GM18517 (cell line): ENCODE data around the gene TBC1D32.
"Not testable (repeated sequence)": the region's sequence is repeated elsewhere in the genome, so short reads cannot be mapped to it uniquely, and the experiment has no call there.

Experiments
- ATAC-seq: cut with Tn5 transposase; IDR thresholded peaks from one replicate; pipeline ENCODE4 v1.9.1; 2021; ENCODE audit warnings: mild to moderate bottlenecking, moderate library complexity; ENCODE audit not compliant: unreplicated experiment

Gene TBC1D32

GRCh38 chr6:121321282-121321681 is 13.0 kb downstream of the TBC1D32 start:
- no peak for ATAC-seq

DNA sequence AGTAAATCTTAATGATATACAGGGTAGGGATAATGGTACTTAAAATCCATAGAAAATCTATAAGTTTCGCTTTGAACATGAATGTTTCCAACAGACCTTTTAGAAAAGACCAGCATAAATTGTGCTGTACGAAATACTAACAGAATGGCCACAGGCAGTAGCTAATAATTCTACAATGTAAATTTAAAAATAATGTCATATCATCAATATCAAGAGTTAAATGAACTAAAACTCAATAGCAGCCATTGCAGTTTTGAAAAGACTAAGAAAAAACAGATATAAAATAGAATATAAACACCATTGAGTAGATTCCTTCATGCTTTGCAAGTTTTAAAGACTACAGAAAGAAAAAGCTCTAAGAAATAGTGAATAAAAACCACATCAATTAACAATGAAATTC is 14.7 kb downstream of the TBC1D32 start:
- ATAC-seq: no peak

DNA sequence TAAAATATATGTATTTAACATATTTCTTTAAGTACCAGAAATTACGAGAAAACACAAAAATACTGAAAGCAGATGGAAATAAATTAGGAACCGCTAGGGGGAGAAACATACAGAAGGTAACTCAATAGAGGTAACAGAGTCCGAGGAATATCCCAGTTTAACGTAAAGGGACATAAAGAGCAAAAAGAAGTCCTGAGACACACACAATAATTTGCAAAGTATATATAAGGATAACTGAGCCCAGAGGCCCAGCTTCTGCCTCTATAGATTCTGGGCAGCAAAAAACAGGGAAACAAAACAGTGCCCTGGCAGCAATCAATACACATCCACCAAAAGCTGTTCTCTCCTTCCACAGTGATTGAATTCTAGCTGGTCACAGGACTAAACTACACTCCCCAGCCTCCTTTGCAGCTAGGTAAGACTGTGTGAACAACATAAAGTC is 15.1 kb downstream of the TBC1D32 start:
- ATAC-seq: peak; percentile 64

- no peak for ATAC-seq
Observed at GRCh38 chr6:121314381-121315112, 19.7 kb downstream of the TBC1D32 start.

GRCh38 chr6:121311814-121312213 is 22.5 kb downstream of the TBC1D32 start:
- not testable (repeated sequence) for ATAC-seq

- ATAC-seq: no peak
Observed at GRCh38 chr6:121310495-121310894, 23.8 kb downstream of the TBC1D32 start.

DNA sequence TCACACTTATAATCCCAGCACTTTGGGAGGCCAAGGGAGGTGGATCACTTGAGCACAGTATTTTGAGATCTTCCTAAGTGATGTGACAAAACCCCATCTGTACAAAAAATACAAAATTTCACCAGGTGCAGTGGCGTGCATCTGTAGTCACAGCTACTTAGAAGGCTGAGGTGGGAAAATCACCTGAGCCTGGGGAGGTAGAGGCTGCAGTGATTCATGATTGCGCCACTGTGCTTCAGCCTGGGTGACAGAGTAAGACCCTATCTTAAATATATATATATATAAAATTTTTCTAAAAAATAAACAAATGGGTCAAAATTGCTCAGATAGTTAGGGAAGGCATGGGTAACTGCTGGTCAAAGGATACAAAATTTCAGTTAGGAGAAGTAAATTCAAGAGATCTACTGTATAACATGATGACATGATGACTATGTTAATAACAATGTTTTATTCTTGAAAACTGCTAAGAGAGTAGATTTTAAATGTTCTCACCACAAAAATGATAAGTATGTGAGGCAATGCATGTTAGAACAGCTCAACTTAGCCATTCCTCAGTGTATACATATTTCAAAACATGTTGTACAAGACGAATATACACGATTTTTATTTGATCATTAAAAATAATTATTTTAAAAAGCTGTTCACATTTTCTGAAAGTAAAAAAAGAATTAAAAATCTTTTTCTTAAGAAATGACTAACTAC is 24.4 kb downstream of the TBC1D32 start:
- no peak for ATAC-seq

DNA sequence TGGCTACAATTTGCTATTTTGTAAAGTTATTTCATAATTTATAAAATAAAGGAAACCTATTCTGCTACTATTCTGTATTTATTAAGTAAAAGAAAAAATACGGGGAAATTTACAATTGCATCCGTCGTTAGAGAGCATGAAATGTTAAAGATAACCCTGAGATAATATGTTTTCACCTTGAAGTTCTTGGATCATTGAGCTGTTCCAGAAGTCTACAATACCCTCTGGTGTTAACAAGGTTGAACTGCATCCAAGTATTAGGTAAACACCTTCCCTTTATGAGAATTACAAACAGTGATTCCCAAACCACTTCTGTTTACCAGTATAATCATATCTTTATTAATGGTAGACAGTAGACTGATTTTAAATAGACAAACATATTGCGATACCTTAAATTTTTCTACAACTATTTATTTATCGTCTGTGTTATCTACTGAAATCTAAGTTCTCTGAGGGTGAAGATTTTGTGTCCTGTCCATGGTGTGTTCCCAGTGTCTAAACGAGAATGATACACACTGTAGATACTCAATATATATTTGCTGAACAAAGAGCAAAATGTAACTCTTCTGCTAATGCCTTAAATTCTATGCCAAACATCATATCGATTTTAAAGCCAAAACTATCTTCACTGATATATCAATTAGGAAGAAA is 28.2 kb downstream of the TBC1D32 start:
- ATAC-seq: peak; percentile 79

GRCh38 chr6:121302882-121303281 is 31.4 kb downstream of the TBC1D32 start:
- ATAC-seq: peak; percentile 63

- ATAC-seq: not testable (repeated sequence)
Observed at GRCh38 chr6:121301156-121301555, 33.1 kb downstream of the TBC1D32 start.

GRCh38 chr6:121297694-121298093 is 36.6 kb downstream of the TBC1D32 start:
- no peak for ATAC-seq

DNA sequence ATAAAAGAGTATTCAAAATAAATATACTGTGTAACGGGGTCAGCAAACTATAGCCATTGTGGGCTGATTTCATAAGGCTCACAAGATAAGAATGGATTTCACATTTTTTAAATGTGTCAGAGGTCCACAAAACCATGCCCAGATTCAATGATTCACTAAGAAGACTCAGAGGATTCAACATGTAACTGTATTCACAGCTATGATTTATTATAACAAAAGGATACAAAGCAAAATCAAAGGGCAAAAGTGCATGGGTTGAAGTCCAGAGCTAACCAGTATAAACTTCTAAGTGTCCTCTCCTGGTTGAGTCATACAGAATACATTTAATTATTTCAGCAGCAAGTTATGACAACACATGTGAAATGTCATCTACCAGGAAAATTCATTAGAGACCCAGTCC is 49.2 kb downstream of the TBC1D32 start:
- ATAC-seq: no peak

DNA sequence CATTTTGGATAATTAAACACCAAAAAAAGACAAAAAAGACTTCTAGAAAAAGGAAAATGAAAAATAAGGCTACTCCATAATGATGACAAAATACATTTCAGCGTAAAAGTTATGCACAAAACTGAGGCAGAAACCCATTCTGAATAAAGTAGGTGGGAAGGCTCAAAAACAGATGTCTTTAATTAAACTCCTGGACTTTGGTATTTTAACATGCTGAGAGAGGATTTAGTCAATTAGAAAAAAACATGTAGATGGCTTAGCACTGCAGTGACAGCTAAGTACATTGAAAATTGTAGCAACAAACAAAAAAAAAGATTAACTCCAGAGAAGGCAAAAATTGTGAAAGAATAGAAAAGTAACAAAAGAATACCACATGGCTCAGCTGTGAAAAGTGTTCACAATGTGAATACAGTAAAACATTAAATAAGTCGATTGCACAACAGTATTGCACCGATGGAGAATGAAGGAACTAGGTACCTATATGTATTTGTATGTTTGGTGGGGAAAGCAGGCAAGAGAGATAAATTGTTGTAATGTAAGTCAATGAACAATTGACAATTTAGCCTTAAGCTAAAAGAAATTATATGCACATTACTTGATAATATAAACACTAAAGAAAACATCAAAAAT is 59.5 kb downstream of the TBC1D32 start:
- no peak for ATAC-seq

- no peak for ATAC-seq
Observed at GRCh38 chr6:121263742-121264141, 70.5 kb downstream of the TBC1D32 start.

GRCh38 chr6:121260651-121261102 is 73.6 kb downstream of the TBC1D32 start:
- ATAC-seq: no peak

DNA sequence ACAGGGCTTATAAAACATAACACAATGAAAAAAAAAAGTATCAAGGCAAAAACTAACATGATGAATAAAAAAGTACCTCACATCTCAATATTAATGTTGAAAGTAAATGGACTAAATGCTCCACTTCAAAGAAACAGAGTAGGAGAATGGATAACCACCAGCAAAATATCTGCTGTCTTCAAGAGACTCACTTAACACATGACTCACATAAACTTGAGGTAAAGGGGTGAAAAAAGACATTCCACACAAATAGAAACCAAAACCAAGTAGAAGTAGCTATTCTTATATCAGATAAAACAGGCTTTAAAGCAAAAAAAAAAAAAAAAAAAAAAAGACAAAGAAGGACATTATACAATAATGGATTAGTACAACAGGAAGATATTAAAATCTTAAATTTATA is 86.9 kb downstream of the TBC1D32 start:
- ATAC-seq: no peak

- no peak for ATAC-seq
Observed at GRCh38 chr6:121242386-121242785, 91.9 kb downstream of the TBC1D32 start.

DNA sequence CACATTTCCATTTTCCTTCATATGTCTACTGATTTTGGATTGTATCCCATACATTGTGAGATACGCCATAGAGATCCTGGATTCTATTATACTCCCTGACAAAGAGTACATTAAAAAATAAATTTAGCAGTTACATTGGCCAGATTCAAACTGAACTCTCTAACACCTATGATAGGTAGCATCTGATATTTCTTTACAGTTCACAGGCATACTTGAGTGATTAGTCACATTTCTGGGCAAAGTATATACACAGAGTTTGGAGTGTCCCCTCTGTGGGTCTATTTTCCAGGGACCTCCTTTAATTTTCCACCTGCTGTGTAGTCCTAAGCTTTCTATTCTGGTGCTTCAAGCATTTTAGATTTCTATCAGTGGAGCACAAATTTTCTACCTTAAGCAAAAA is 96.4 kb downstream of the TBC1D32 start:
- no peak for ATAC-seq

DNA sequence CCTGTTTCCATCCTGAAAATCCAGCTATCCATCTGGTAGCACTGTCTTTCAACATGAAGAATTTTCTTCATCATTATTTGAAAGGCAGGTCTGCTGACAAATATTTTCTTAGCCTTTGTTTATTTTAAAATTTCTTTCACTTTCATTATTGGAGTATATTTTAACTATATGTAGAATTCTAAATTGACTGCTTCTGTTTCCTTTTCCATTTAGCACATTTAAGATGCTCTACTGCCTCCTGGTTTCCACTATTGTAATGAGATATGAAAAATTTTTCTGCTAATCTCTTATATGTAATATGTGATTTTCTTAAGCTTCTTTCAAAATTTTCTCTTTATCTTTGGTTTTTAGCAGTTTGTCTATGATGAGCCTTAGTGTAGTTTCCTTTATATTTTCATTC is 97.3 kb downstream of the TBC1D32 start:
- ATAC-seq: no peak

DNA sequence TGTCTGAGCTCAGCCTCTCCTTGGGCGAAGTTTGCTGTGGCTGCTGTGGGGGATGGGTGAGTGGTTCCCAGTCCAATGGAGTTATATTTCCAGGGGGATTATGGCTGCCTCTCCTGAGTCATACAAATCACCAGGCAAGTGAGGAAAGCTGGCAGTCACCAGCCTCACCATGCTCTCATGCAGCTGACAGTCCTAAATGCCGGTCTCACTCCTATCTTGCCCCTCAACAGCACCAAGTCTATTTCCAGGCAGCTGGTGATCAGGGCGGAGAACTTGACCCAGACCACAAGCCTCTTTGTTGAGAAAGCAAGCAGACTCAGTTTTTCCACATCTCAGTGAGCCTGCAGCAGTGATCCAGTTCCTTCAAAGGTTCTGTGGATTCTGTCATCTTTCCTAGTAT is 98.9 kb downstream of the TBC1D32 start:
- ATAC-seq: no peak

DNA sequence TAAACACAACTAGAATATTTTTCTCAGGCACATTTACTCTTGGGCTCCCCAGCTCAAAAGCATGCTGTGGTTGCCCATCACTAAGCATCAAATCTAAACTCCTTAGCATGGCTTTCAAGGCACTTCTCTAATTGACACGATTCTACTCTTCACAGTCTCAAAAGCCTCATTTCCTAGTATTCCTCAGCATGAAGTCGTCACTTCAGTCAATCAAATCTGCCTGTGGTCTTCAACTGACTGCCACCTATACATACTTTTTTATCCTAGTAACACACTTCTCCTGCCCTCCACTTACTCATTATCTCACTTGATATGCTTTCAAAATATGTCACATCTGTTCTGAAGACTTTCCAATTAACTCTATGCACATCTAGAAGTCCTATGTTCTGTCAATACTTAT is 110.3 kb downstream of the TBC1D32 start:
- ATAC-seq: no peak
